GM10266 (cell line): ENCODE measurements around the gene IL2RA.

Experiments
- DNase-seq: peaks from one replicate; pipeline ENCODE4 v3.0.0; 2012; ENCODE audit errors: extremely low spot score
- CTCF ChIP-seq: IDR thresholded peaks from 2 replicates; pipeline ENCODE4 v1.5.1; 2012; ENCODE audit warnings: mild to moderate bottlenecking, low read depth; ENCODE audit not compliant: control insufficient read depth, insufficient read depth; ENCODE audit errors: missing control alignments

Gene IL2RA

GRCh38 chr10:6102128-6102527 lies 40.0 kb upstream of the IL2RA start:
- no peak for TF ChIP-seq CTCF
- DNase-seq: no peak

GRCh38 chr10:6101181-6101580 lies 39.0 kb upstream of the IL2RA start:
- TF ChIP-seq CTCF: no peak
- peak; percentile 47 for DNase-seq

GRCh38 chr10:6100370-6100769 lies 38.2 kb upstream of the IL2RA start:
- TF ChIP-seq CTCF: no peak
- DNase-seq: no peak

GRCh38 chr10:6098156-6098555 lies 36.0 kb upstream of the IL2RA start:
- no peak for TF ChIP-seq CTCF

GRCh38 chr10:6097063-6097462 lies 34.9 kb upstream of the IL2RA start:
- no peak for TF ChIP-seq CTCF
- DNase-seq: no peak

More at GRCh38 chr10:6098156-6098555, 36.0 kb upstream of the IL2RA start:
- DNase-seq: no peak

- TF ChIP-seq CTCF: no peak
- DNase-seq: no peak
Observed at GRCh38 chr10:6095810-6096570, 33.8 kb upstream of the IL2RA start.

GRCh38 chr10:6092731-6093130 lies 30.6 kb upstream of the IL2RA start:
- TF ChIP-seq CTCF: no peak
- DNase-seq: no peak
